OCI-LY7 (cell line): ENCODE data around the gene MUL1. TPM values are rescaled to one million over a fixed set of nuclear protein-coding genes. Genes with fewer than 3 reads are reported as not detected.

Experiments used
- BruUV-seq: library from RNA; stranded (reverse); fragments of 400-500 nt; replicated peaks from 2 replicates; lab custom pipeline; 2021; lab: Mats Ljungman, UMichigan
- CTCF ChIA-PET: fragments of 300-600 bp; sonication (Branson Sonifier 250); formaldehyde crosslinking; loops from one replicate; lab custom pipeline; 2022; ENCODE audit warnings: antibody characterized with exemption; ENCODE audit not compliant: unreplicated experiment; lab: Charles Lee
- POLR2A ChIA-PET: fragments of 300-600 bp; sonication (Branson Sonifier 250); formaldehyde crosslinking; loops from one replicate; lab custom pipeline; 2022; ENCODE audit warnings: antibody characterized with exemption; lab: Charles Lee
- DNase-seq: peaks from one replicate; pipeline ENCODE4 v3.0.0-alpha.2; 2015; ENCODE audit warnings: low spot score
- H2AFZ ChIP-seq: fragments of 200-600 bp; sonication (generic), shearing (Covaris generic); 2 replicates; pipeline ENCODE4 v1.6.1; 2014; ENCODE audit warnings: mild to moderate bottlenecking, antibody characterized with exemption, low read length, moderate library complexity
- H3K27ac ChIP-seq: fragments of 200-600 bp; sonication (generic); 2 replicates; pipeline ENCODE4 v1.5.1; 2014; ENCODE audit warnings: mixed run types, low read depth, mild to moderate bottlenecking, moderate library complexity, low read length, inconsistent platforms; ENCODE audit not compliant: poor library complexity, severe bottlenecking
- H3K36me3 ChIP-seq: fragments of 200-600 bp; sonication (generic); 2 replicates; pipeline ENCODE4 v1.6.1; 2014; ENCODE audit warnings: mild to moderate bottlenecking, antibody characterized with exemption, low read length, moderate library complexity, mixed read lengths; ENCODE audit not compliant: insufficient read depth
- H3K4me1 ChIP-seq: fragments of 200-600 bp; sonication (generic); 2 replicates; pipeline ENCODE4 v1.5.1; 2014; ENCODE audit warnings: mild to moderate bottlenecking, low read length; ENCODE audit not compliant: insufficient read depth, poor library complexity, severe bottlenecking
- H3K4me2 ChIP-seq: fragments of 200-600 bp; sonication (generic); 2 replicates; pipeline ENCODE4 v1.6.1; 2014; ENCODE audit warnings: mild to moderate bottlenecking, low read length
- H3K4me3 ChIP-seq: fragments of 200-600 bp; sonication (generic); 2 replicates; pipeline ENCODE4 v1.5.1; 2014; ENCODE audit warnings: mild to moderate bottlenecking, low read depth, low read length; ENCODE audit not compliant: poor library complexity, severe bottlenecking
- H3K79me2 ChIP-seq: fragments of 200-600 bp; sonication (generic); 2 replicates; pipeline ENCODE4 v1.6.1; 2016; ENCODE audit warnings: low read depth, mild to moderate bottlenecking, low read length, moderate library complexity, mixed read lengths; ENCODE audit not compliant: insufficient read depth
- H3K9me2 ChIP-seq: fragments of 200-600 bp; sonication (generic); 2 replicates; pipeline ENCODE4 v1.6.1; 2016; ENCODE audit warnings: mild to moderate bottlenecking, low read length, mixed read lengths; ENCODE audit not compliant: insufficient read depth
- H3K9me3 ChIP-seq: fragments of 200-600 bp; sonication (generic); 2 replicates; pipeline ENCODE4 v1.6.1; 2014; ENCODE audit warnings: mild to moderate bottlenecking, mixed run types, low read length, mixed read lengths
- H4K20me1 ChIP-seq: fragments of 200-600 bp; sonication (generic); 2 replicates; pipeline ENCODE4 v1.6.1; 2014; ENCODE audit warnings: mild to moderate bottlenecking, antibody characterized with exemption, low read length, moderate library complexity, mixed read lengths; ENCODE audit not compliant: insufficient read depth
- CTCF ChIP-seq: fragments of 200-600 bp; sonication (generic); conservative IDR thresholded peaks from 2 replicates; pipeline ENCODE4 v1.5.1; 2014; ENCODE audit warnings: mild to moderate bottlenecking, antibody characterized with exemption, low read length, moderate library complexity, mixed read lengths
- EZH2phosphoT487 ChIP-seq: fragments of 200-600 bp; sonication (generic); IDR thresholded peaks from 2 replicates; pipeline ENCODE4 v1.6.1; 2018; ENCODE audit warnings: low read depth, borderline replicate concordance, mild to moderate bottlenecking, mixed run types, antibody characterized with exemption, low read length, moderate library complexity, mixed read lengths
- intact Hi-C: fragments of 100-400 bp; cut with micrococcal nuclease; formaldehyde crosslinking; loops from one replicate; pipeline ENCODE4 v1.10.0; 2022; ENCODE audit not compliant: unreplicated experiment
- total RNA-seq, 2 experiments: library from RNA; depleted of rRNA in 1 of 2; stranded (reverse); fragments of >200 nt in 1 of 2; shearing (Covaris generic) in 1 of 2; gene quantifications; 2 replicates each; pipeline ENCODE4 v1.2.3, GENCODE V29; 2014 to 2022

Gene MUL1
- total RNA-seq, 2 experiments from 2014 or later = 16.3 to 25.2 TPM

- H3K9me2 ChIP-seq = no peaks in the 10 kb centered on the region; the same call in 1 of the 2 replicates
- ChIA-PET CTCF (no interaction called here), POLR2A (interaction anchor here (0.6 kb wide), 1 partner anchor 54 kb away, joined by 3 read pairs; no protein-coding TSS in a partner anchor)
- peaks cover 44% of the 10 kb centered on the region for H3K79me2 ChIP-seq
- peaks cover 36% of the 10 kb centered on the region for H3K4me1 ChIP-seq
- intact Hi-C loops = no loop called here
- no peak for TF ChIP-seq EZH2phosphoT487
- no peak for TF ChIP-seq CTCF
- H3K36me3 ChIP-seq = peaks cover 19% of the 10 kb centered on the region; the same call in 1 of the 2 replicates
- H3K27ac ChIP-seq = peak overlapping the region; percentile 57
- H4K20me1 ChIP-seq = no peaks in the 10 kb centered on the region
- no peaks in the 10 kb centered on the region for H3K9me3 ChIP-seq
- H3K4me2 ChIP-seq = peak overlapping the region; percentile 81
- peak overlapping the region; percentile 94; the same call in 1 of the 2 replicates for H2AFZ ChIP-seq
- no peak for DNase-seq
- BruUV-seq = no TSS peak
- H3K4me3 ChIP-seq = peak overlapping the region; percentile 97
Measured at GRCh38 chr1:20507248-20507563, 745 bp downstream of the MUL1 start.

- ChIA-PET POLR2A (interaction anchor here (0.6 to 0.9 kb wide), 6 partner anchors 9 to 622 kb away, joined by 3 to 6 read pairs (median 4); no protein-coding TSS in a partner anchor), CTCF (no interaction called here)
- intact Hi-C loops = no loop called here
- no TSS peak for BruUV-seq
- Histone ChIP-seq H2AFZ (no peak overlapping the region), H3K4me2 (peak overlapping the region; percentile 81; the same call in 1 of the 2 replicates), H3K36me3 (peaks cover 37% of the 10 kb centered on the region), H3K4me1 (peaks cover 22% of the 10 kb centered on the region), H4K20me1 (no peaks in the 10 kb centered on the region), H3K79me2 (peaks cover 44% of the 10 kb centered on the region), H3K9me3 (no peaks in the 10 kb centered on the region), H3K27ac (no peak overlapping the region), H3K9me2 (no peaks in the 10 kb centered on the region; the same call in 1 of the 2 replicates), H3K4me3 (no peak overlapping the region)
- no peak for DNase-seq
- TF ChIP-seq CTCF (no peak), EZH2phosphoT487 (no peak)
Measured at GRCh38 chr1:20505488-20505887, 2.5 kb downstream of the MUL1 start.

GRCh38 chr1:20500716-20501115 lies 7.2 kb downstream of the MUL1 start:
- H4K20me1 ChIP-seq = no peaks in the 10 kb centered on the region
- no TSS peak for BruUV-seq
- no peak overlapping the region for H3K4me2 ChIP-seq
- H3K79me2 ChIP-seq = peaks cover 22% of the 10 kb centered on the region
- no peak overlapping the region for H2AFZ ChIP-seq
- no peak overlapping the region for H3K27ac ChIP-seq
- ChIA-PET POLR2A (no interaction called here), CTCF (no interaction called here)
- no peaks in the 10 kb centered on the region for H3K9me3 ChIP-seq
- peaks cover 1% of the 10 kb centered on the region for H3K4me1 ChIP-seq
- TF ChIP-seq EZH2phosphoT487 (no peak), CTCF (no peak)
- H3K4me3 ChIP-seq = no peak overlapping the region
- intact Hi-C loops = no loop called here
- no peaks in the 10 kb centered on the region for H3K9me2 ChIP-seq
- DNase-seq = no peak
- peaks cover 69% of the 10 kb centered on the region for H3K36me3 ChIP-seq
